H9 (cell line): Measurements from ENCODE around the gene PITRM1. TPM values are rescaled to one million over a fixed set of nuclear protein-coding genes. Genes with fewer than 3 reads are reported as not detected.

ENCODE experiments used
- DNase-seq: peaks from one replicate; pipeline ENCODE4 v3.0.0-alpha.2; 2017
- H2AFZ ChIP-seq: one replicate; pipeline ENCODE4 v1.6.1; 2013; ENCODE audit warnings: mild to moderate bottlenecking, low read length, control low read depth, moderate library complexity
- H2AK5ac ChIP-seq: 2 replicates; pipeline ENCODE4 v1.6.1; 2013; ENCODE audit warnings: low read length, control low read depth, mixed read lengths; ENCODE audit not compliant: insufficient read length
- H2BK120ac ChIP-seq: one replicate; pipeline ENCODE4 v1.6.1; 2013; ENCODE audit warnings: low read depth, mild to moderate bottlenecking, low read length, control low read depth, inconsistent platforms; ENCODE audit not compliant: poor library complexity, severe bottlenecking
- H2BK12ac ChIP-seq: 2 replicates; pipeline ENCODE4 v1.6.1; 2013; ENCODE audit warnings: low read length, control low read depth, mixed read lengths, low read depth; ENCODE audit not compliant: insufficient read length
- H2BK15ac ChIP-seq: 2 replicates; pipeline ENCODE4 v1.6.1; 2013; ENCODE audit warnings: low read depth, low read length, control low read depth
- H2BK20ac ChIP-seq: one replicate; pipeline ENCODE4 v1.6.1; 2013; ENCODE audit warnings: low read depth, mild to moderate bottlenecking, low read length, control low read depth, inconsistent platforms; ENCODE audit not compliant: poor library complexity, severe bottlenecking
- H2BK5ac ChIP-seq: 2 replicates; pipeline ENCODE4 v1.6.1; 2013; ENCODE audit warnings: low read length, control low read depth, mixed read lengths; ENCODE audit not compliant: insufficient read length
- H3K14ac ChIP-seq: 2 replicates; pipeline ENCODE4 v1.6.1; 2013; ENCODE audit warnings: low read length, control low read depth; ENCODE audit not compliant: insufficient read depth
- H3K18ac ChIP-seq: 2 replicates; pipeline ENCODE4 v1.6.1; 2013; ENCODE audit warnings: low read depth, mild to moderate bottlenecking, mixed read lengths, low read length, control low read depth; ENCODE audit not compliant: insufficient read length
- H3K23ac ChIP-seq: 2 replicates; pipeline ENCODE4 v1.6.1; 2013; ENCODE audit warnings: low read length, control low read depth, mixed read lengths, low read depth; ENCODE audit not compliant: insufficient read length
- H3K23me2 ChIP-seq: 2 replicates; pipeline ENCODE4 v1.6.1; 2013; ENCODE audit warnings: low read depth, mild to moderate bottlenecking, mixed read lengths, low read length, control low read depth; ENCODE audit not compliant: insufficient read length, poor library complexity, severe bottlenecking
- H3K27ac ChIP-seq: 2 replicates; pipeline ENCODE4 v1.5.1; 2013; ENCODE audit warnings: low read length, control low read depth, mixed read lengths, low read depth; ENCODE audit not compliant: insufficient read length
- H3K27me3 ChIP-seq: 2 replicates; pipeline ENCODE4 v1.6.1; 2013; ENCODE audit warnings: low read length, control low read depth, inconsistent platforms; ENCODE audit not compliant: insufficient read depth
- H3K4ac ChIP-seq: 2 replicates; pipeline ENCODE4 v1.6.1; 2013; ENCODE audit warnings: low read depth, mild to moderate bottlenecking, control low read depth, inconsistent platforms, low read length, moderate library complexity
- H3K4me1 ChIP-seq: 2 replicates; pipeline ENCODE4 v1.6.1; 2013; ENCODE audit warnings: low read length, control low read depth, inconsistent platforms; ENCODE audit not compliant: insufficient read depth
- H3K4me2 ChIP-seq: 2 replicates; pipeline ENCODE4 v1.6.1; 2013; ENCODE audit warnings: low read length, control low read depth, mixed read lengths; ENCODE audit not compliant: insufficient read length, insufficient read depth
- H3K56ac ChIP-seq: 2 replicates; pipeline ENCODE4 v1.6.1; 2013; ENCODE audit warnings: low read depth, mild to moderate bottlenecking, mixed read lengths, low read length, control low read depth; ENCODE audit not compliant: insufficient read length
- H3K79me1 ChIP-seq: 2 replicates; pipeline ENCODE4 v1.6.1; 2013; ENCODE audit warnings: low read depth, mild to moderate bottlenecking, moderate library complexity, low read length, control low read depth, inconsistent platforms; ENCODE audit not compliant: insufficient read depth, poor library complexity, severe bottlenecking
- H3K79me2 ChIP-seq: 2 replicates; pipeline ENCODE4 v1.6.1; 2013; ENCODE audit warnings: low read length, control low read depth, inconsistent platforms; ENCODE audit not compliant: insufficient read depth
- H3K9ac ChIP-seq: 2 replicates; pipeline ENCODE4 v1.6.1; 2013; ENCODE audit warnings: low read length, control low read depth, mixed read lengths; ENCODE audit not compliant: insufficient read length; ENCODE audit errors: extremely low read depth
- H3K9me3 ChIP-seq: one replicate; pipeline ENCODE4 v1.6.1; 2013; ENCODE audit warnings: low read depth, low read length, inconsistent platforms; ENCODE audit not compliant: control insufficient read depth
- H3T11ph ChIP-seq: one replicate; pipeline ENCODE4 v1.6.1; 2013; ENCODE audit warnings: mild to moderate bottlenecking, low read length, control low read depth, inconsistent platforms
- H4K20me1 ChIP-seq: one replicate; pipeline ENCODE4 v1.6.1; 2013; ENCODE audit not compliant: control insufficient read depth, insufficient read length, insufficient read depth
- H4K5ac ChIP-seq: 2 replicates; pipeline ENCODE4 v1.6.1; 2013; ENCODE audit warnings: low read depth, mild to moderate bottlenecking, mixed read lengths, low read length, control low read depth; ENCODE audit not compliant: insufficient read length
- H4K8ac ChIP-seq: replicated peaks from 2 replicates; pipeline ENCODE4 v1.6.1; 2013; ENCODE audit warnings: low read length, control low read depth, mixed read lengths, low read depth; ENCODE audit not compliant: insufficient read length
- H4K91ac ChIP-seq: 2 replicates; pipeline ENCODE4 v1.6.1; 2013; ENCODE audit warnings: low read depth, mild to moderate bottlenecking, moderate library complexity, mixed read lengths, low read length, control low read depth; ENCODE audit not compliant: insufficient read length
- H3K27ac Mint-ChIP-seq, 3 experiments: 2 replicates in 2 of 3; 3 replicates in 1 of 3; pipeline ENCODE4 v1.8.0; 2020 to 2021; ENCODE audit warnings: mixed read lengths in 3 of 3, mild to moderate bottlenecking in 1 of 3, moderate library complexity in 1 of 3
- H3K27me3 Mint-ChIP-seq: 2 replicates; pipeline ENCODE4 v1.8.0; 2021; ENCODE audit warnings: low read depth, mild to moderate bottlenecking, moderate library complexity, mixed read lengths
- H3K36me3 Mint-ChIP-seq, 3 experiments: 2 replicates in 2 of 3; 3 replicates in 1 of 3; pipeline ENCODE4 v1.8.0; 2020 to 2021; ENCODE audit warnings: low read depth in 3 of 3, mixed read lengths in 3 of 3; ENCODE audit not compliant: insufficient read depth in 1 of 3
- H3K4me1 Mint-ChIP-seq, 2 experiments: 2 replicates each; pipeline ENCODE4 v1.8.0; 2020; ENCODE audit warnings: mixed read lengths in 2 of 2
- H3K4me3 Mint-ChIP-seq, 2 experiments: 2 replicates in 1 of 2; 3 replicates in 1 of 2; pipeline ENCODE4 v1.8.0; 2020 to 2021; ENCODE audit warnings: mild to moderate bottlenecking in 2 of 2, mixed read lengths in 2 of 2, moderate library complexity in 1 of 2
- H3K9me3 Mint-ChIP-seq, 2 experiments: 2 replicates in 1 of 2; 3 replicates in 1 of 2; pipeline ENCODE4 v1.8.0; 2020; ENCODE audit warnings: mild to moderate bottlenecking in 2 of 2, mixed read lengths in 2 of 2, moderate library complexity in 1 of 2
- CTCF ChIP-seq: fragments of 200-600 bp; sonication (generic); conservative IDR thresholded peaks from 3 replicates; pipeline ENCODE4 v1.8.0; 2021; ENCODE audit warnings: antibody characterized with exemption, mild to moderate bottlenecking
- WGBS: extraction: QIAGEN DNeasy Blood & Tissue Kit; methylation state at CpG from one replicate; pipeline ENCODE4 v1.1.7; 2013; ENCODE audit warnings: missing lambda C conversion rate, low lambda C conversion rate, mixed read lengths; ENCODE audit not compliant: insufficient read length; ENCODE audit errors: extremely low coverage; 5-methylcytosine and 5-hydroxymethylcytosine counted together
- total RNA-seq: library from RNA; stranded (reverse); gene quantifications from 2 replicates; pipeline ENCODE4 v1.2.1, GENCODE V29; 2021

Gene PITRM1
- total RNA-seq, 1 experiment from 2014 or later: 27.8 TPM

GRCh38 chr10:3169271-3169670 is 3.3 kb downstream of the PITRM1 start:
- H3K27me3 ChIP-seq: no peaks in the 10 kb centered on the region
- H2BK120ac ChIP-seq: no peak overlapping the region
- H2AK5ac ChIP-seq: no peak overlapping the region
- no peaks in the 10 kb centered on the region for H3K79me2 ChIP-seq
- no peak overlapping the region for H3K18ac ChIP-seq
- no peaks in the 10 kb centered on the region for H4K20me1 ChIP-seq
- no CpG with 5 or more reads among the region's 10 CpGs for WGBS
- no peak overlapping the region for H4K91ac ChIP-seq
- no peak overlapping the region for H3K56ac ChIP-seq
- no peaks in the 10 kb centered on the region for H3K79me1 ChIP-seq
- H3K4me2 ChIP-seq: no peak overlapping the region
- H3K4me1 ChIP-seq: 0 out of 2 replicates have a peak, but pooled peaks cover 4% of the 10 kb centered on the region
- no peak overlapping the region for H3K9ac ChIP-seq
- H2BK5ac ChIP-seq: no peak overlapping the region
- H2BK20ac ChIP-seq: no peak overlapping the region
- no peak for DNase-seq
- H4K5ac ChIP-seq: no peak overlapping the region
- no peak overlapping the region for H3K23ac ChIP-seq
- no peak overlapping the region for H2BK12ac ChIP-seq
- H3K27ac ChIP-seq: no peak overlapping the region
- no peak overlapping the region for H2BK15ac ChIP-seq
- Mint-ChIP-seq H3K36me3 (peaks cover 6 to 38% (median 37%) of the 10 kb centered on the region in 3 experiments; a peak in 6 of 7 replicates), H3K27ac (0 out of 7 replicates have a peak overlapping the region, but pooled peaks of 1 of the 3 experiments have one; percentile 9), H3K4me3 (no peak overlapping the region; a peak in 1 of 5 replicates), H3K27me3 (no peaks in the 10 kb centered on the region), H3K9me3 (no peaks in the 10 kb centered on the region), H3K4me1 (peaks cover 2 to 11% of the 10 kb centered on the region in 2 experiments)
- H3K4ac ChIP-seq: no peak overlapping the region
- no peak overlapping the region for H4K8ac ChIP-seq
- H3T11ph ChIP-seq: no peak overlapping the region
- peaks cover 4% of the 10 kb centered on the region for H3K23me2 ChIP-seq
- no peak overlapping the region for H3K14ac ChIP-seq
- no peak overlapping the region for H2AFZ ChIP-seq
- TF ChIP-seq CTCF: no peak
- H3K9me3 ChIP-seq: no peaks in the 10 kb centered on the region
